ENCODE results near the gene EXOC4. TPM values are rescaled to one million over a fixed set of nuclear protein-coding genes. Genes with fewer than 3 reads are reported as not detected.

EXOC4 gene
- total RNA-seq, 4 donors from 2014 or later = 36.6 to 64.0 (median 57.4) TPM

GRCh38 chr7:133932591-133932990 is 679.7 kb downstream of the EXOC4 start:
- DNase-seq (ENCODE audit: extremely low spot score) = no peak
- Histone ChIP-seq H3K4me3 (no peak overlapping the region), H3K9me3 (no peaks in the 10 kb centered on the region), H3K4me1 (peaks cover 0 to 13% (median 8%) of the 10 kb centered on the region in 4 donors), H3K27ac (replicated peaks in 1 of 4) (no peak overlapping the region), H3K27me3 (no peaks in the 10 kb centered on the region), H3K36me3 (no peaks in the 10 kb centered on the region)
- intact Hi-C loops (cut with DNase I) = no loop called here
- TF ChIP-seq POLR2AphosphoS5 (IDR thresholded peaks at IDR 0.05) = no peak
- no peak for TF ChIP-seq EP300 (IDR thresholded peaks at IDR 0.05)
- 10% methylated on average over 1 of the region's 1 CpG for WGBS

DNA sequence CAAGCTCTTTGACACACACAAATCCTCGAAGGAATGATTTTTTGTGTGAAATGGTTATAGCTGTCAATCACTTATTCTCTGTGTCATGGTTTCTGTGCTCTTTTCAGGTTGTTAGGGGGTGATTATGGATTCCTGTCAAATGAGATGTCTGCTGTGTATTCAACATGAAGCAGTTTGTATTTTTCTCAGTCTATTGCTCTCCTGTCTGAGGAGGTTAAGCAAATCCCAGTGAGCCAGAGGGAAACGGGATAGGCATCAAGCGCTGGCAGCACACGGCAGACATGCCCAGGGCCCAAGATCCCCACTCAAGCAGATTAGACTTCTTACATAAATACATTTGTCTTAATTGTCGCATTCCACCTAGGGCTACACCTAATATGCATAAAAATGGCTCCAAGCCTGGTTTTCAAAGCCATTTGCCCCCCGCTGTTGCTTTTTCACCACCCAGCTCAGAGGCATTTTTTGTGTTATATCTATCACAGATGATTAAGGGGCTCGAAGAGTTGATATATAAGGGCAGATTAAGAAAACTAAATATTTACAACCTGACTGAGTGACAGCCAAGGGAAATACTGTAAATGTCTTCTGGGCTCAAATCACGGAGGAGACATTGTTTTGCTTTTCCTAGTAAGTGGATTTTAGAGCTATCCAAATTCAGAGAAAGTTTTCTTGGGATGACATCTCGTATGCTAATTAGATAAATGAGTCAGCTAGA is 681.5 kb downstream of the EXOC4 start:
- H3K27ac ChIP-seq (replicated peaks in 1 of 4) = no peak overlapping the region
- intact Hi-C loops (cut with DNase I) = no loop called here
- 64% methylated on average over 9 of the region's 9 CpGs for WGBS
- DNase-seq (ENCODE audit: extremely low spot score) = no peak
- peaks cover 0 to 15% (median 10%) of the 10 kb centered on the region in 4 donors for H3K36me3 ChIP-seq
- peaks cover 0 to 13% (median 8%) of the 10 kb centered on the region in 4 donors for H3K4me1 ChIP-seq
- TF ChIP-seq CTCF (IDR thresholded peaks at IDR 0.05) (no peak), EP300 (IDR thresholded peaks at IDR 0.05) (no peak), POLR2AphosphoS5 (IDR thresholded peaks at IDR 0.05) (no peak), POLR2A (IDR thresholded peaks at IDR 0.05; ENCODE audit: low read depth) (no peak)
- H3K4me3 ChIP-seq = no peak overlapping the region
- H3K27me3 ChIP-seq = no peaks in the 10 kb centered on the region
- H3K9me3 ChIP-seq = no peaks in the 10 kb centered on the region

DNA sequence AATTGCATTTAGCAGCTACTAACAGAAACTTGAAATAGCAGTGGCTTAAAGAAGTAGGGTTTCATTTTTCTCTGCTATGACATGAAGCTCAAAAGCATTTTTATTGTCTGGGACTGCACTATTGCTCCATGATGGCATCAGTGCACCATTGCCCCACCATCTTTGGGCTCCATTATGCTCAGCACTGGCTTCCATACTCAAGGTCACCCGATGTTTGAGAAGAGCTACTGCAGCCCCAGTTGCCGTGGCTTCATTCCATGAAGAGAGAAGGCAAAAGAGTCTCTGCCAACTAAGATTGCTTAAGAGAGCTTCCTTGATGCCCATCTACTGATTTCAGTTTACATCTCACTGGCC is 682.1 kb downstream of the EXOC4 start:
- TF ChIP-seq EP300 (IDR thresholded peaks at IDR 0.05) = no peak
- no peak for TF ChIP-seq POLR2A (IDR thresholded peaks at IDR 0.05; ENCODE audit: low read depth)
- no peak for TF ChIP-seq POLR2AphosphoS5 (IDR thresholded peaks at IDR 0.05)
- no peak for TF ChIP-seq CTCF (IDR thresholded peaks at IDR 0.05)
- Histone ChIP-seq H3K4me3 (no peak overlapping the region), H3K36me3 (peaks cover 0 to 19% (median 10%) of the 10 kb centered on the region in 4 donors), H3K9me3 (no peaks in the 10 kb centered on the region), H3K4me1 (peaks cover 0 to 13% (median 8%) of the 10 kb centered on the region in 4 donors), H3K27ac (replicated peaks in 1 of 4) (no peak overlapping the region), H3K27me3 (no peaks in the 10 kb centered on the region)
- 92% methylated on average over 2 of the region's 2 CpGs for WGBS
- intact Hi-C loops (cut with DNase I) = loop anchor here (5.0 kb wide), 1 partner anchor 52 kb away; no protein-coding TSS in a partner anchor
- no peak for DNase-seq (ENCODE audit: extremely low spot score)

DNA sequence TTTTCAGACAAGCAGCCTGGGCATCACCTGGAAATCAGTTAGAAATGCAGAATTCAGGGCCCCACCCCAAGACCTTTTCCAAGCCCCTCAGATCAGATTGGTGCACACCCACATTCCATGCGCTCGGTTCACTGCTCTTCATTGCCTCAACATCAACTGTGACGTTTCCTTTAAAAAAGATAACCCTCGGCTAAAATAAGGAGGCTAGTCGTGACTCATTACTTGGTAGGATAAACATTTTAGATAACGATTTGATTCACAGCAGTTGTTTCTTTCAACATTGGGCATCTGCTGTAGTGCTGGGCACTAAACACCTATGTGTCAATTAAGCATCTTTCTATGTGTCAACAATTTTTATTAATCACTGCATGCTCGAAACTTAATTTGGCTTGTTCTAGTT is 683.2 kb downstream of the EXOC4 start:
- no peak for DNase-seq (ENCODE audit: extremely low spot score)
- Histone ChIP-seq H3K27ac (replicated peaks in 1 of 4) (no peak overlapping the region), H3K9me3 (no peaks in the 10 kb centered on the region), H3K36me3 (peaks cover 0 to 21% (median 10%) of the 10 kb centered on the region in 4 donors), H3K27me3 (no peaks in the 10 kb centered on the region), H3K4me1 (peaks cover 0 to 13% (median 8%) of the 10 kb centered on the region in 4 donors), H3K4me3 (no peak overlapping the region)
- intact Hi-C loops (cut with DNase I) = loop anchor here (5.0 kb wide), 1 partner anchor 51 kb away; no protein-coding TSS in a partner anchor
- WGBS = 91% methylated on average over 7 of the region's 7 CpGs
- TF ChIP-seq CTCF (IDR thresholded peaks at IDR 0.05) (no peak), EP300 (IDR thresholded peaks at IDR 0.05) (no peak), POLR2AphosphoS5 (IDR thresholded peaks at IDR 0.05) (no peak), POLR2A (IDR thresholded peaks at IDR 0.05; ENCODE audit: low read depth) (no peak)

DNA sequence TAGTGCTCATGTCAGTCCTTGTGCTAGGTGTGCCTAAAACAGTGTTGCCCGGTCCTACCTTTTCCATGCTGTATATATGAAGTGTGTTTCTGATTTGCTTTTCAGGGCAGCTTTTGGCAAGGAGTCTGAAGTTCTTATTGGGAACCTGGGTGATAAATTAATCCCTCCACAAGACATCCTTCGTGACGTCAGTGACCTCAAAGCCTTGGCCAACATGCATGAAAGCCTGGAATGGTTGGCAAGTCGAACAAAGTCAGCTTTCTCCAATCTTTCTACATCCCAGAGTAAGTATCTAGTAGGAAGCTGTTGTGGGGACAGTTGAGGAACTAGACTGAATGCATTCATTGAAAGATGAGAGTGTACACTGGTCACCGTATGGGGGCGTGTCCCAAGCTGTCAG is 684.9 kb downstream of the EXOC4 start:
- intact Hi-C loops (cut with DNase I) = loop anchor here (5.0 kb wide), 1 partner anchor 50 kb away; no protein-coding TSS in a partner anchor
- H3K36me3 ChIP-seq = peaks cover 0 to 21% (median 10%) of the 10 kb centered on the region in 4 donors
- no peak overlapping the region for H3K4me3 ChIP-seq
- 96% methylated on average over 6 of the region's 6 CpGs for WGBS
- DNase-seq (ENCODE audit: extremely low spot score) = no peak
- TF ChIP-seq EP300 (IDR thresholded peaks at IDR 0.05) (no peak), POLR2AphosphoS5 (IDR thresholded peaks at IDR 0.05) (no peak), POLR2A (IDR thresholded peaks at IDR 0.05; ENCODE audit: low read depth) (no peak), CTCF (IDR thresholded peaks at IDR 0.05) (no peak)
- H3K9me3 ChIP-seq = no peaks in the 10 kb centered on the region
- H3K4me1 ChIP-seq = peaks cover 0 to 13% (median 8%) of the 10 kb centered on the region in 4 donors
- no peaks in the 10 kb centered on the region for H3K27me3 ChIP-seq
- no peak overlapping the region for H3K27ac ChIP-seq (replicated peaks in 1 of 4)
